Fibroblast of peridontal ligament (primary cell): Measurements from ENCODE around the gene IHH.

ENCODE experiments used
- DNase-seq: peaks from one replicate; pipeline ENCODE4 v3.0.0-alpha.2; 2010; ENCODE audit errors: extremely low read depth

Gene IHH

DNA sequence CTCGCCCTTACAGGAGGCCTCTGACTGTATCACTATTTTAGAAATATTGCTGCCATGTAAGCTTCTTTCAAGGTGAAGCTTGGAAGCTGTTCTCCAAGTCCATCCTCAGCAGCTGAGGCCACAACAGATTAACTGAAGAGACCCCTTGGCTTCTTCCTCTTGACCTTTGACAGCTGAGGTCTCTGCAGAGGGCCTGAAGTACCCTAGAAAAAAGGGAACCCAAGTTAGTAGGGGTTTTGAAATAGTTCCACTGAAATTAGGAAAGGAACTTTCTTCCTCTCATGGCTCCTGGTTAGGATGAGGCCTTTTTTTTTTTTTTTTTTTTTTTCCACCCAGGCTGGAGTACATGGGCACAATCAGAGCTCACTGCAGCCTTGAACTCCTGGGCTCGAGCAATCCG lies 15.5 kb upstream of the IHH start:
- no peak for DNase-seq

DNA sequence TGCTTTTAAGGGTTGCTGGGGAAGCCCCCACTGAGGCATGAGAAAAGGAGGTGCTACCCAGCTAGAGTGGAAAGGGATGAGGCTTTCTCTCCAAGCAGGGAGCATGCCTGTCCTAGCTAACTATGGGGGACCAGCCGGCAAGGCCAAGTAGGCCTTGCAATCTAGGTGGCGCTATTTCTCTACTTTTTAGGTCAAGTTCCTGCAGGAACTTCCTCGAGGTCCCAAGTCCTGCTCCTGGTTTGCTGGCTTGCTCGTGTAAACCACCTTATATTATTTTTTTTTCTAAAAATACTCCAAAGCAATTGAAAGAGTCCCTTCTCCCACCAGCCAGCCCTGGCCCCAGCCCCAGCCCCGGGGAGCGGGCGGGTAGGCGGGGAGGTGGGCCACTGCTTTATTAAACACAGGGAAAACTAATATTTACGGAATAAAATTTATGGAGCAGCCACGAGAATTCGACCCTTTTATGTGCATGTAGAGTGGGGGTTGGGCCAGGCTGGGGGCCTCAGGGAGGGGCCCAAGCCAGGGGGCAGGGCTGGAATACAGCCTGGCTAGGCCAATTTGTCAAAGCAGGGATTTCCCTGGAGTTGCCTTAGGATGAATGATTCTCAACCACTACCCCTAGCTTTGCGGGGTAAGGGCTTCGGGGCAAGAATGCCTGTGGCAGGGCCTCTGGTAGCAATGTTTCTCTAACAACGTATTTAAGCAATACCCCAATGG lies 12.8 kb upstream of the IHH start:
- peak; percentile 79 for DNase-seq

DNA sequence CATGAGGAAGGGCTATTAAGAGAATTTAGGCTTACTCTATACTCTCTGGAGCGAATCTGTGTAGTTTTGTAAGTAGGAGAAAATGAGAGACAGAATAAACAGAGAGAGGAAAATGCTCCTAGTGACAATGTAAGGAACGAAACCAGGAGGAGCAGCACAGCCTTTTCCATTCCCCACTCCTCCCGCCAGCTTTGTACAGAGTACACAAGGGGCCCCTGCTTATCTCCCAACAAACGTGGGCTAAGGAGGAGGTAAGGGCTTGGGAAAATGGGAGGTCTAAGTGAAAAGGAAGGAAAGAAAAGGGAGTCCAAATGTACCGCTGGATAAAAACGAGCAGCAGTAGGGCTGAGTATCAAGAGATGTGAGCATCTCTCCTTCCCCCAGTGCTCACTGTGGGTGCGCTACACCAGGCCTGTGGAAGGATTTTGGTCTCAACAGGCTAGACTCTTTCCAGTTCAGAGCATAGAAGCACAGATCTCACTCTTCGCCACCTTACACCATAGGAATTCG lies 12.1 kb upstream of the IHH start:
- no peak for DNase-seq

DNA sequence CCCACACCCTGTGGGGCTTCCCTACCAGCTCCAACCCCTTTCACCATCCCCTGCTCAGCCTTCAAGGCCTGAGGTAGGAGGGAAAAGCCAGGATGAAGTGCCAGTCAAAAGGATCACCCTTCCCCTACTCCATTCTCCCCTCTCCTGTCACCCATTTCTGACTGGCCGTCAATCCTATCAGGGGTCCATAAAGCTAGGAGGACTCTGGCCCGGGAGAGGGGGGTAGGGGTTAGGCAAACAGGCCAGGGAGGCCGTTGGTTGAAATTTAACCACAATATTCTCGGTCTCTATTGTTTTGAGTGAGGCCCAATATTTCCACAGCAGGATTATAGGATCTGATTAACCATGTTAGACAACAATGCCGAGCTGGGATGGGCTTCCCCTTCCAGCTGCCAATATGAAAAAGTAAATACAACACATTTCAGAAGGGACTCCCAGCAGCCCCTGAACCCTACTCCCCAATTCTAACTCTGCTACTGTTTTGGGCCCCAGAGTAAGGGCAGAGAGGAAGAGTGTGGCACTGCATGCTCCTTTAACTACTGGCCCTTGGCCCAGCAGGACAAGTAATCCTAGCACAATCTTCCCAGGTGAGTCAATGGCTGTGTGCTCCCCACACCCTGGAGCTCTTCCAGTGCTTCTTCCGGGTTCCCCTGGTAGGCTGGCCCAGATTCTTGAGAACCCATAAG lies 10.6 kb upstream of the IHH start:
- DNase-seq = no peak

DNA sequence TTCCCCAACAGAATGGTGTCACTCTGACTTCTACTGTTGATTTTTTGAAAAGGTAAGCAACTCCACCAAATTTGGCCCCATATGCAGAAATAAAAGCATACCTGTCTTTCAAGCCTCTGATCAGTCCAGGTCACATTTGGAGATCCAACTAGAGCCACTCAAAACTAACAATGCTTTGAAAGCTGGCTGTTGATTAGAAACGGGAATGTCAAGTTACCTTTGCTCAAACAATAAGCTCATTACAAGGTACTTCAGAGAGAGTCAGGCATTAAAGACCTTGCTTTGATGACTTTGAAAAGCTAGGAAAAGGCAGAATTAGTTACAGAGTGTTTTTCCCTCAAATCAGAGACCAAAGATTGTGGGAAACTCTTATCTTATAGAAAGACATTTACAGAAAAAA lies 4.8 kb upstream of the IHH start:
- DNase-seq = no peak

DNA sequence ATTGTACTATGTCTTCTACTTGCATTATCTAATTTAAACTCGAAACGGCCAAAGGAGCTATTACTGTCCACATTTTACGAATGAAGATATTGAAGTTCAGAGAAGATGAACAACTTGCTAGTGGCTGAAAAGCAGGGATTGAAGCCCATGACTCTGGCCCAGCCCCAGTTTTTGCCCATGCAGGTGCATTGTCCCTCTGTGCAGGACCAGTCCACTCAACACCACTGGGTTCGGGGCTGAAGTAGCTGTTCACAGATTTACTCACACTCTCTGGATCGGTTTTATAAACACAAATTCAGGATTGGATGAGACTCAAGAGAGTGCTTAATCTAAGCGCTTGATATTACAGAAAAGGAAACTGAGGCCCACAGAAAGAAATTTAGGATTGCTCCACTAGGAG lies 1.4 kb upstream of the IHH start:
- no peak for DNase-seq

DNA sequence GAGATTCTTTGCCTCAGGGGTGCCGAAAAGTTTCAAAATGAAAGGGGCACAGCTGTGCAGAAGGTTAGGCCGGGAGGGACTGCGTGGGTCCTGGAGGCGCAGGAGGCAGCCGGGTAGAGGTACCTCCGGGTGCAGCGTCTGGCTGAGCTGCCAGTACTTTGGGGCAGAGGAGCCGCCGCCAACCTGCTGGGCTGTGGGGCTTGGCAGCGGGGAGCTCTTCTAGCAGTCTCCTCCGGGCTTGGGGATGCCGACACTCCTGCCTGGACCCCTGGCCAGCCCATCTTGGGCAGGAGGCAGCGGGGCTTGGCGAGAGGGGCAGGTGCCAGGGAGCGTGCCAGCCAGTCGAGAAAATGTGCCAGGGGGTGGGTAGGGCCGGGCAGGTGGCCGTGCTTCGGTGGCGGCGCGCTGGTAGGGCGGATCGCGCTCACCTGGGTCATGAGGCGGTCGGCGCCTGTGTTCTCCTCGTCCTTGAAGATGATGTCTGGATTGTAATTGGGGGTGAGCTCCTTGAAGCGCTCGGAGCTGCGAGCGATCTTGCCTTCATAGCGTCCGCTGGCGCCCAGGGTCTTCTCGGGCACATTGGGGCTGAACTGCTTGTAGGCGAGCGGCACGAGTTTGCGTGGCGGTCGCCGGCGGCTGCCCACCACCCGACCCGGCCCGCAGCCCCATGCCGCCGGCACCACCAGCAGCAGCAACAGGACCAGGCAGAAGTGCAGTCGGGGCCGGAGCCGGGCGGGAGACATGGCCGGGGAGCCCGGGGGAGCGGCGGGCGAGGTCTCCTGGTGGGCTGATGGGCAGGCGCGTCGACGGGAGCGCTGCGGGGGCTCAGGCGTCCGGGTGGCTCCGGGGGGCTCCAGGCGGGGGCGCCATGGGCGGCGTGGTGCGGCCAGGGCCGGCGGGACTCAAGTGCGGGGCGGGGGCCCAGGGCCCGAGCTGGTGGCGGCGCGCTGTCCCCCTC lies 717 bp downstream of the IHH start:
- no peak for DNase-seq

DNA sequence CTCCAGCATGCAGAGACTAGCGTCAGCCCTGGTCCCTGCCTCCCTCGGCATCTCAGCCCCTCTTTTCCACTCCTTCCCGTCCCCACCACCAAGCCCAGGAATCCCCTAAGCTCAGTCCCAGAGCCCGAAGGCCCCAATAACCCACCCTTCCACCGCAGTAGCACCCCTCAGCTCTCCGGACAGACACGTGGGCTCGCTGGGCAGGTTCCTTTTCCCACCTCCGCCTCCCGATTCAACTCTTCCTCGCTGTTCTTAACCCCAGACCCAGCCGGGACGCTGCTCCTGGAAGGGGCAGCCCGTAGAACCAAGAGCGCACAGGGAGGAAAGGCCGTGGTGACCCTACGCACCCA lies 1.4 kb downstream of the IHH start:
- DNase-seq = no peak

DNA sequence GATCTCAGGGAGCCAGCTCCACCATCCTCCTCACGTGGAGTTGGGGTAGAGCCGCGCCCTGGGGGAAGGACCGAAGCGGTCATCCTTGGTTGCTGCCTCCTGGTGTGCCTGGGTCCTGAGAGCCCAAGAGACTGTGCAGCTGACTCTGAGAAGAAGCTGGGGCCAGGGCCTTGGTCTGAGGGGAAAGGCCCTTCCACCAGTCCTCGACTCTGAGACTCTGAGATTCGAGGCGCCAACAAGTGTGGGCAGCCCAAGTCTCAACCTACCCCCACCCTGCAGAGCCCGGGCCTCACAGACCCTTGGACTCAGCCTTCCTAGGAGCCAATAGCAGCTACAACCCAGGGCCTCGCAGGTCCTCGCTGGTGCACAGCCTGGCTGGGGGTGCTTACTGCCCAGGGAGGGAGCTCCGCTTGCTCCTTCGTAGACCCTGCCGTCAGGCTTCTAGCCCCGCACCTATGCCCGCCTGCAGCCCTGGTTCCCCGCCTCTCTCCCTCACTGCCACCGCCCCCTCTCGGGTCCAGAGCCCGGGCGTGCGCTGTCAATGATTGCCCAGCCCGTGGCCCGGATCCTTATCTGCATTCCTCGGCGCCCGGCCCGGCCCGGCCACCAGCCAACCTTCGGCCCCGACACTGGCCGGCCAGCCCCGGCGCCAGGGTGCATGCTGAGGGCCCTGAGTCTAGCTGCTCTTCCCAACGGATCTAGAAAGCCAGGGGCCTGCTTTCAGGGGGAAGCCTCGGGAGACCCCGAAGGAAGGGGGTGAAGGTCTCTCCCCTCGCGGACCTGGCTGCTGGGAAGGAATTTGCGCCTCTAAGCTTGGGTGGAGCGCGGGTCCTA lies 2.0 kb downstream of the IHH start:
- no peak for DNase-seq

DNA sequence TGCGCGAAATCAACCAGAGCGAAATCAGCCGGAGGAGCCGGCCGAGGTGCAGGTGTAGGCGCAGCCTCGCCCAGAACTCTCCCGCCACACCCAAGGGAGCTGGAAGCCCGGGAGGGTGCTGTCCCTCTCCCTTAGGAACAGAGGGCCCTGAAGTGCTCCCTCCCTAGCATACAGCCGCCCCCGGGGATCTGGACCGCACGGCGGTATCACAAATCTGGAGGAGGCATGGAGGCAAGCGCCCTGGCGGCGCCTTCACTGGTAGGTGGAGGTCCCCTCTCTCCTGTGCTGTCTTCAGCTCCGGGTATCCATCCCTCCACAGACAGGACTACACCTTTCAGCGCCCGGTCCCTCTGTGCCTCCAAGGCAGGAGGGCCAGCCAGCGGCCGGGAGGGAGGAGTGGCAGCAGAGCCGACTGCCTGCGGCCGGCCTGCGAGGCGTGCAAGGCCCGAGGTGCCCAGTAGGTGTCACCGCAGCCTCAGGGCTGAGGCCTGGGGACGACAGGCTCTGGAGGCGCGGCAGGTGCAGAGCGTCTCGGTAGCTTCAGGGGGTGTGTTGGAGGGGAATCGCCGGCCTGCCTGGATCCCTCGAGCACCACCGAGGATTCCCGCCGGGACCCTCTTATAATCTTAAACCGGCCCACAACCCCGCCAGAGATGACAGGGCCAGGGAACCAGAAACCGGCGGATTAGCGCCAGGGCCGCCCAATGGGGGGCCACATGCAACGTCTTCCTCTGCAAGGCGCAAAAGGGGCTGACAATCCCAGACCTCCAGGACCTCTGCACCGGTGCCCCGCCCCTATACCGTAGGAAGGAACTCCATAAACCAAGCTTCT lies 2.8 kb downstream of the IHH start:
- DNase-seq = peak; percentile 49

DNA sequence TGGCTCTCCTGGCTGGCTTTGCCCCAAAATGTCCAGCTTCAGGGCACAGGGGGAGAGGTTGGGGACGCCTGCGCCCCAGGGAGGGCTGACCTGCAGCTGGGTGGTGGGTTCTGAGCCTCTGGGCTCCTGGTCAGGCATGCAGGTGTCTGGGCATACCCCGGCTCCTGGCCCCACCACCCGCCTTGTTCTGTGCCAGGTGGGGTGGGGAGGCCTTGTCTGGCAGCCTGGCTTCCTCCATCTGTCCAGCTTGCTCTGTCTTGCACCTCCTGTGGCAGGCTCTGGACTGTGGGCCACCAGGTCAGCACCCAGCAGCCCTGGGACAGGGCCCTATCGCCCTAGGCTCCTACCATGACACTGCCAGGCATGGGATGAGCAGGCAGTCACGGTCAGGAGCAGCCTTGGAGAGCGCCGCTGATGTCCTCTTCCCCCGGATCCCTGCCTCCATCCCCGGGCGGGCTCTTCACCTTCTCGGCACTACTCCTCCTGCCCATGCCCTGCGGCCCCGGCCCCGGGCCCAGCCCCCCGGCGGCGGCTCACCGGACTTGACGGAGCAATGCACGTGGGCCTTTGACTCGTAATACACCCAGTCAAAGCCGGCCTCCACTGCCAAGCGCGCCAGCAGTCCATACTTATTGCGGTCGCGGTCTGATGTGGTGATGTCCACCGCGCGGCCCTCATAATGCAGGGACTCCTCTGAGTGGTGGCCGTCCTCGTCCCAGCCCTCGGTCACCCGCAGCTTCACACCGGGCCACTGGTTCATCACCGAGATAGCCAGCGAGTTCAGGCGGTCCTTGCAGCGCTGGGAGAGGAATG lies 3.6 kb downstream of the IHH start:
- no peak for DNase-seq

DNA sequence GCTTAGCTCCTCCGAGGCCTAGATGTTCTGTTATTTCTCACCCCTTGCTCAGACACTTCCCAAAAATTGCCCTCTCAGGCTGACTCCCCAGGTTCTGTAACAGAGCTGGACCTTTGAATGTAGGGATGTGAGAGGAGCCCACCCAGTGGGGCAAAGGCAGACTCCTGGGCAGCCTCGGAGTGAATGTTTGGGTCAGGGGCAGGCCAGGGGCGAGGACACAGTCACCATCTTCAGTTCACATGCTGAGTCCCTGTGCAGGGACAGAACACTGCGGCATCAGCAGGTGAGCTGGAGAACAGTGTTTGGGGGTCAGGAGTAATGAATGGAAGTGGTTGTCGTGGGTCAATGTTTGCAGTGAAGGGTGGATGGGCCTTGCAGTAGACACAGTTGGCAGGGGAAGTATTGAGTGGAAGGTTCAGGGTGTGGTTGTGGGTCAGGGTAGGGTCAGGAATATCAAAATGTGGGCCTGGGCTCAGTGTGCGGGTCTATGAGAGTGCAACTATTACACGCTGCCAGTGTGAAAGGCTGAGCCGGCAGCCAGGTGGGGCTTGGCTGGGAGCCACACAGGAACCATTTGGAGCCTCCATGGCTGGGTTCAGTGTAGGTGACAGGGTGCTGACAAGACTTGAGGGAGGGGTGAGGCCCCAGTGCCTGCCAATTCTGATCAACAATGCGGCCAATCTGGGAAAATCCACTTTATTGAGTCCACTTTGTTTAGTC lies 4.4 kb downstream of the IHH start:
- DNase-seq = no peak

DNA sequence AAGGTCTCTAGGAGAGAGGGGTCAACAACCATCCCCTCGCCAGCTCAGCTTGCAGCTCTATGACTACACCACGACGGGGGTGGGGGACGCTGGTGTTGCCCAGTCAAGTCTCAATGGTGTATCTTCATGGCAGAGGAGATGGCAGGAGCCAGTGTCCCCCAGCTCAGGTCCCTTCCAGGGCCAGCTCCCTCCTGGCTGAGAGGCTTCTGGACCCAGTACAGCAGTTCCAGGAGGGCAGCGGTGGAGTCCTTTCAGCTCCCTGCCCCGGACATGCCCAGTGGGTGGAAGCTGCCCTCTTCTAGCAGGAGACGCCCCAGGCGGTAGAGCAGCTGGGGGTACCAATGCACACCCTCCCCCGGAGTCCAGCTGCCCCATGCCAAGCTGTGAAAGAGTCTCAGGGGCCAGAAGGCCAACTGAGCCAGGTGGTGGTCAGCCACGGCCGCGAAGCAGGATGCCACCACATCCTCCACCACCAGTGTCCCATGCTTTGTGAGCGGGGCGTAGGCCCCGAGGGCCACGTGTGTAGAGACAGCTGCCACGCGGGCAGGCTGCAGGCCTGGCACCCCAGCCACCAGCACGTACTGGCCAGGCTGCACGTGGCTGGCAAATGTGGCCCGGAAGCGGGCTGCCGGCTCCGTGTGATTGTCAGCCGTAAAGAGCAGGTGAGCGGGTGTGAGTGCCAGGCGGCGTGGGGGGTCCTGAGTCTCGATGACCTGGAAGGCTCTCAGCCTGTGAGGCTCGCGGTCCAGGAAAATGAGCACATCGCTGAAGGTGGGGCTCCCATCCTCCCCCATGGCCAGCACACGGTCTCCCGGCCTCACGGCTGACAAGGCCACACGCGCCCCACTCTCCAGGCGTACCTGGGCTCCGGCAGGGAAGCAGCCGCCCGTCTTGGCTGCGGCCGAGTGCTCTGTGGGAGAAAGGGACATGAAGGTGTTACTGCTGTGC lies 5.5 kb downstream of the IHH start:
- no peak for DNase-seq

DNA sequence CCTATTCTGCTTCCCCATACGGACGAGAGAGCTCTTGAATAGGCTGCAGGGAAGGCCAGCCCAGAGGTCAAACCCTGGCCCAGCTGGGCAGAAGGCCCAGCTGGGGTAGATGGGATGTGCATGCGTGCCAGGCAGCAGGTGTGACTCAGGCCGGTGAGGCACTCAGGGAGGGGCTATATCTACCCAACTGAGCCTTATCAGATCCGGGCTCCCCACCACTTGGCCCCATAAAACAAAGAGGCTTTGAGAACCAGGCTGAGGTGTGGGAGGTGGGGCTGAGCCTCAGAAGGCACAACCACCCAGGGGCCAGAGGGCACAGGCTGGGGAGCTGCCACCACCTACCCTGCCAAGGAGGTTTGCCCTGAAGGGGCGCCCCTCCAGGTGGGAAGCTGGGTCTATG lies 11.4 kb downstream of the IHH start:
- DNase-seq = no peak

DNA sequence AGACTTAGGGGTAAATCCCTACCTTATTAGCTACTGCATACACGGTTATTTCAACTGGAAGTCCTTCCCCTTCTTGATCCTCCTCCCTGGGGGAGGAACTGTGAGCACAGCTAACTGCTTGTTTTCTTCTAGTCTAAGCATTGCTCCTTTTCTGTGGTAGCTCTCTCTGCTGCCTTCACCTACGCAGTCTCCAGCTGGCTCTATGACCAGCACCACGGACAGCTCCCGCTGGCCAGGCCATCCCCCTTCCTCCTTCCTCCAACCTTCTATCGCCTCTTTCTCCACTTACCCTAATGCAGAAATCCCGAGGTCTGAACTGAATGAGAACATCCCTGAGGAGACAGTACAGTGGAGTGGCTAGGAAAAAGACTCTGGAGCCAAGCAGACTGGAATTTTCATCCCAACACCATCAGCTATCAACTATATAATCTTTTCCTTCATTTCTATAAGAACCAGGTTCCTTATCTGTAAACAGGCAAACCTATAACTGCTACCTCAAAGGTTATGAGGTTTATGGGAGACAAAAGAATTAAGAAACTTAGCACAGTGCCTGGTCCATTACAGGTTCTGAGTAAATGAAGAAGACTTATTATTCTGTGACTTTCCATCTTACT lies 14.7 kb downstream of the IHH start:
- DNase-seq = peak; percentile 30

DNA sequence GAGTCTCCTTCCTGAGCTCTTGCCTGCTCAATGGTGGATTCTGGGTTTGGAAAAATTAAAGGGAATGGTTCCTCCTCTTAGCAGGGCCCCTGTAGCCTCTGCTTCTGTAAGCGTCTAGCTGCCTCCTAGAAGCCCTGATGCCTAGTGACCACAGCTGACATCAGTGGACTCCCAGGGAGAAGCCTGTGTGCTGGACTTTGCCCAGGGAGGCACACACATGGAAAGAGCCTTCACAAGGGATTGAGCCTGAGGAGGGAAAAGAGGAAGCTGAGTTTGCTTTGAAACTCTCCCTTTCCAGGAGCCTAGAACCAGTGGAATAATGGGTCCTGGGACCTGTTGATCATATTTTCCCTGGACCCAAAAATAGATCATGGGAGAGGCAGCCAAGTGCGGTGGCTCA lies 18.0 kb downstream of the IHH start:
- DNase-seq = no peak

DNA sequence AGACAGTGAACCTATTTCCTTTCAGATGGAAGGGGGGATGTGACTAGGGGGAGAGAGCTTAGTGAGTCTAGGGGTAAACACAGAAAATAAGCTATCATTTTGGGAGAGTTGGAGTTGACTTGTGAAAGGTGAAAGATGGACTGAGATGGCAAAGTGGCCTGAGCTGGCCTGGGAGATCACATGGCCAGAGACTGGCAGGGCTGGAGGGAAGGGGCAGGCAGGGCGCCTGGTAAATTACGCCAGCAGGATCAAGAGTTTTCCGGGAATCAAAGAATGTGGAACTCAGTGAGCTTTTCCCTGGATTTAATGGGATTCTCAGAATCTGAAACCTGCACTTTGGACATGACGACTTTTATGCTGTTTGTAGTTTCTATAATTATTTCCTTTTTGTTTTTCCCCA lies 18.6 kb downstream of the IHH start:
- DNase-seq = no peak

DNA sequence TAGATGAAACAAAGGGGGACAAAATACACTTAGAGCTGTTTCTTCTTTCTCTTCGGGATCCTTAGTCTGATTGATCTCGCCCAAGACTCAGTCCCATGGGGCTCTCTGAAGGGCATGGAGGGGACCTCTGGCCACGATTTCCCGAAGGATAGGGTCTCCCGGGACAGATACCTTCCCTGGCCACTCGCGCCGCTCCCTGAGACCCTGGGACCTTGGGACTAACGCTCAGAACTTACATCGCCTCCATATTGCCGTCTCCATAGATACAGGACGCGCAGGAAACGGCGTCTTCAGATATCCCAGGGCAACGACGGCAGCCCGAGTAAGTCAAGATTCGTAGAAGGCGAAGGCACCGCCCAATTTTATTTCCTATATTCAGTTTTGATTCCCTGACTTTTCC lies 19.5 kb downstream of the IHH start, which contains the start of gene CFAP65:
TSS of gene CFAP65 (minus strand) at position 265 of the 400 bp plus-strand sequence. CDS start 2,468 bp downstream, outside the sequence.
- peak; percentile 47 for DNase-seq
